ENCODE data around the gene THSD4.

The THSD4 gene

DNA sequence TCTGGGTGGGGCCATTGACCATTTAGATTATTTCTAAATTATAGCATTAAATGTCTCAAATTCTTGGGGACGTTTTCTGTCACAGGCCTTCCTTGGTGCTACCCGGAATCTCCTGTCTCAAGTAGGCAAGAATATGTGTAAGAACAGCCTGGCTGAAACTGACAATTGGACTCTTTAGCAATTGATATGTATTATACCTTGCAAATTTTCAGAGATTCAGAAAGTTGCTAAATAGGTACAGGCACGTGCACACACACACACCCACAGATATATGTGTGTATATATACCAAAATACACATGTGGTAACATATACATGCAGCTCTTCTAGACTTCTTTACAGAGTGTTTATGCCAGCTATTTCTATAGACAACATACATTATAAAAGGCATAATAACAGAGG, 481.9 kb downstream of the THSD4 start:
- Histone ChIP-seq H3K9me3 (ENCODE audit: control insufficient read depth, low read length) (no peaks in the 10 kb centered on the region), H3K36me3 (ENCODE audit: control insufficient read depth, insufficient read depth, low read length) (no peaks in the 10 kb centered on the region), H3K27me3 (replicated peaks; ENCODE audit: control insufficient read depth, insufficient read depth, low read length, poor library complexity, severe bottlenecking) (peaks cover 3% of the 10 kb centered on the region), H3K27ac (ENCODE audit: insufficient read depth, low read length, poor library complexity, severe bottlenecking) (no peak overlapping the region), H3K4me1 (ENCODE audit: control insufficient read depth, insufficient read depth, low read length, poor library complexity, severe bottlenecking) (no peaks in the 10 kb centered on the region), H3K4me3 (ENCODE audit: insufficient read depth, low read depth, low read length, poor library complexity, severe bottlenecking) (no peak overlapping the region)
- no peak for DNase-seq

DNA sequence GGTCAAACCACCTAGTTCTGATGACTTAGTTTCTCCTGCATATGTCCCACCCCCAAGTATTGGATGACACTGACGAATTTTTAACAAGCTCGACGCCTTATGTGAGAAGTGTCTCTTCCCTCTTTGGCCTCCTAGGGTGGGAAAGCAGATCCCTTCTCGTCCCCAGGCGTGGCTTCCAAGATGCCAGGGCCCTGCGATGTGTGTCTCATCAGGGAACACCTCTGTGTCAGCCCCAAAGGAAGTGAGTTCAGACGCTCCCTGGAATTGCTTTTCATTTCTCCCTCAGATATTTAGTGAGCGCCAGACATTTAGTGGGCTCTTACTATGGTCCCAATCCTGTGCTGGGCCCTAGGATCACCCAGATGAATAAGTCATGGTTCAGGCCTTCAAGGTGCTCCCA, 482.4 kb downstream of the THSD4 start:
- no peaks in the 10 kb centered on the region for H3K36me3 ChIP-seq (ENCODE audit: control insufficient read depth, insufficient read depth, low read length)
- H3K27ac ChIP-seq (ENCODE audit: insufficient read depth, low read length, poor library complexity, severe bottlenecking) = no peak overlapping the region
- no peak overlapping the region for H3K4me3 ChIP-seq (ENCODE audit: insufficient read depth, low read depth, low read length, poor library complexity, severe bottlenecking)
- H3K9me3 ChIP-seq (ENCODE audit: control insufficient read depth, low read length) = no peaks in the 10 kb centered on the region
- H3K4me1 ChIP-seq (ENCODE audit: control insufficient read depth, insufficient read depth, low read length, poor library complexity, severe bottlenecking) = no peaks in the 10 kb centered on the region
- DNase-seq = no peak
- H3K27me3 ChIP-seq (replicated peaks; ENCODE audit: control insufficient read depth, insufficient read depth, low read length, poor library complexity, severe bottlenecking) = peaks cover 3% of the 10 kb centered on the region

DNA sequence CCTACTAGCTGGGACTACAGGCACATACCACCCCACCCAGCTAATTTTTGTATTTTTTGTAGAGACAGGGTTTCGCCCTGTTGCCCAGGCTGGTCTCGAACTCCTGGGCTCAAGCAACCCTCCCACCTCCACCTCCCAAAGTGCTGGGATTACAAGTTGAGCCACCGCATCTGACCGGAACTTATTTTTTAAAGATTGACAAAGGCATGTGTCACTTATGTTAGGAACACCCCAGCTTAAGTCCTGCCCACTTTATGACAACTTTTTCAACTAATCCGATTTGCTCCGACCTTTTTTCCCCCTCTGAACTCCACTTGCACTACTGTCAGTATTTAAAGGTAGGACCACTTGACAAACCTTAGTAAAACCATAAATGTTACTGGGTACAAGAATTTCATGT, 483.5 kb downstream of the THSD4 start:
- no peak for DNase-seq
- H3K27ac ChIP-seq (ENCODE audit: insufficient read depth, low read length, poor library complexity, severe bottlenecking) = no peak overlapping the region

DNA sequence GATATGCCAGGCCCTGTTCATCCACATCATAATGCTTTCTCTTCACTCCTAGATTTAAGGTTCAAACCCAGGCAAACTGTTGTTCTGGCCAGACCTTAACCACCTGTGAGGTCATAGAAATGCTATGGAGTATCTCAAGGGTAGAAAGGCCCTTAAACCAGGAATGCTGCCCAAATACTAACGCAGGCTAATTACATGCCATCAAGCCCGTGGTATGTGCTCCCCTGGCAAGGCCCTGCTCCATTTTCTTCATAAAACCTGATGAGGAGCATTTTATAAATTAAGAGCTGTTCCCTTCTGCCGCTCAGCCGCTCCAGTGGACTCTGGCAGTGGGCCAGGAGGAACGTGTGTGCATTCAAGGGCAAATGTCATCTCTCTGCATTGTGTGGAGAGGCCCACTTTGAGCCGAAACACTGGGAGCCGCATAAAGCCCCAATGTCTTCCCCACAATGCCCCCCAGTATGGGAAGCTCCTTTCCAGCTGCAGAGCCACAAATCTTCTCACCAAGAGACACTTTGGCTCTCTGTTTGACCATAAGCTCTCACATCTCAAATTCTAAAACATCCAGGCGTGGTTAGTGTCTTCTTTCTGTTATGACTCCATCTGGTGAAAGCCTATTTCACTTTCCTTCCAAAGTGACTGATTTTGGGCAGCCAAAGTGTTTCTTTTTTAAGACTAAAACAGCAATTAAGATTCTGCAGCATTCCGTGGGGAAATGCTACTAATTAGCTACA, 484.3 kb downstream of the THSD4 start:
- peaks cover 3% of the 10 kb centered on the region for H3K27me3 ChIP-seq (replicated peaks; ENCODE audit: control insufficient read depth, insufficient read depth, low read length, poor library complexity, severe bottlenecking)
- H3K4me1 ChIP-seq (ENCODE audit: control insufficient read depth, insufficient read depth, low read length, poor library complexity, severe bottlenecking) = no peaks in the 10 kb centered on the region
- no peaks in the 10 kb centered on the region for H3K9me3 ChIP-seq (ENCODE audit: control insufficient read depth, low read length)
- H3K36me3 ChIP-seq (ENCODE audit: control insufficient read depth, insufficient read depth, low read length) = no peaks in the 10 kb centered on the region
- no peak overlapping the region for H3K27ac ChIP-seq (ENCODE audit: insufficient read depth, low read length, poor library complexity, severe bottlenecking)
- no peak for DNase-seq
- H3K4me3 ChIP-seq (ENCODE audit: insufficient read depth, low read depth, low read length, poor library complexity, severe bottlenecking) = no peak overlapping the region

More for the DNA sequence above, 483.5 kb downstream of the THSD4 start:
- Histone ChIP-seq H3K4me1 (ENCODE audit: control insufficient read depth, insufficient read depth, low read length, poor library complexity, severe bottlenecking) (no peaks in the 10 kb centered on the region), H3K9me3 (ENCODE audit: control insufficient read depth, low read length) (no peaks in the 10 kb centered on the region), H3K4me3 (ENCODE audit: insufficient read depth, low read depth, low read length, poor library complexity, severe bottlenecking) (no peak overlapping the region), H3K27me3 (replicated peaks; ENCODE audit: control insufficient read depth, insufficient read depth, low read length, poor library complexity, severe bottlenecking) (peaks cover 3% of the 10 kb centered on the region), H3K36me3 (ENCODE audit: control insufficient read depth, insufficient read depth, low read length) (no peaks in the 10 kb centered on the region)

DNA sequence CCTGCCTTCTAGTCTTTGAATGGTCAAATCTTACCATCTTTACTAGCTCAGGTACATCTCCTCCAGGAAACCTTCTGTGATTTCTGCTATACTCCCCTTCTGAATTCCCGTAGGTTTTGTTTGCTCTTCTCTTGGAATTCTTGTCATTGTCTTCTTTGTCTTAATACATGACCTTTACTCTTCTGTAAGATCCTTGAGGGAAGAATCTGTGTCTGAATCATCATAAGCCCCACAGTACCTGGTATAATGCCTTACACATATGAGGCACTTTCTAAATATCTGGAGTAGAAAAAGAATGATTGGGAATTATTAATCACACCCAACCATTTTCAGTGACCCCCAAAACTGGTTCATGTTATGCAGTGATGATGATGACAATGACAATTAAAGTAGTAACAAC, 485.0 kb downstream of the THSD4 start:
- Histone ChIP-seq H3K4me1 (ENCODE audit: control insufficient read depth, insufficient read depth, low read length, poor library complexity, severe bottlenecking) (no peaks in the 10 kb centered on the region), H3K4me3 (ENCODE audit: insufficient read depth, low read depth, low read length, poor library complexity, severe bottlenecking) (no peak overlapping the region), H3K27ac (ENCODE audit: insufficient read depth, low read length, poor library complexity, severe bottlenecking) (no peak overlapping the region), H3K27me3 (replicated peaks; ENCODE audit: control insufficient read depth, insufficient read depth, low read length, poor library complexity, severe bottlenecking) (peaks cover 3% of the 10 kb centered on the region), H3K36me3 (ENCODE audit: control insufficient read depth, insufficient read depth, low read length) (no peaks in the 10 kb centered on the region), H3K9me3 (ENCODE audit: control insufficient read depth, low read length) (no peaks in the 10 kb centered on the region)
- DNase-seq = no peak

DNA sequence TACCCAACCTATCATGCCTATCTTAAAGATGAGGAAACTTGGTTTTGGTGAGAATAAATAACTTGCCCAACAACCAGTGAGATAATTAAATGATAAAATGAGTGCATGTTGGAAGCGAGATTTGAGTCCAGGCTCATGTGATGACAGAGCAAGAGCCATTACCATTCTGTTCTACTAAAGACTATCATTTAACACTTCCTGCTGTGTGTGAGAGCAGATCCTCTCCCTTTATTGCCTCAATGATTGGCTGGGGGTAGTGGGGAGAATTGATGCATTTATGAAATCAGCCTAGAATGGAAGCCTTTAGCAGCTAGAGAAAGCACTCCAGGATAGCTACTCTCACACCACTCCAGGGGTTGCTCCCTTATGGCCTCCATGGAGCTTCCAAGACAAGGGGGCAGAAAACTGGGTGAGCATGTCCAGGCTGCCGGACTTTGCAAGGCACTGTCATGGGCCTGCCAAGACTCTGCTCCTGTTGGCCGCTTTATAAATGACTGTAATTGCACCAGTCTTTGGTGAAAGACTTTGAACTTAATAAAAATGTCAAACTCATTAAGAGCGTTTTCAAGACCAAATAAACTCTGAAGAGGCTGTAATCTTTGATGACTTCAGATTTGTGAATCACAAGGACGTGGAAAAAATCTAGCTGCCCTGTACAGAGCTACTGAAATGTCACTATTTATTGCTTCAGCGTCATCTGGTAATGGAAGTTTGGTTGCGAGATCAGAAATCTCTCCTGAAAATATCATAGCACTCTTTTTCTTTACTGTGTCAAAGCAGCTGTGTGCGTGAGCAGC, 486.0 kb downstream of the THSD4 start:
- no peaks in the 10 kb centered on the region for H3K9me3 ChIP-seq (ENCODE audit: control insufficient read depth, low read length)
- DNase-seq = no peak
- no peaks in the 10 kb centered on the region for H3K4me1 ChIP-seq (ENCODE audit: control insufficient read depth, insufficient read depth, low read length, poor library complexity, severe bottlenecking)
- peaks cover 3% of the 10 kb centered on the region for H3K27me3 ChIP-seq (replicated peaks; ENCODE audit: control insufficient read depth, insufficient read depth, low read length, poor library complexity, severe bottlenecking)
- H3K27ac ChIP-seq (ENCODE audit: insufficient read depth, low read length, poor library complexity, severe bottlenecking) = no peak overlapping the region
- H3K36me3 ChIP-seq (ENCODE audit: control insufficient read depth, insufficient read depth, low read length) = no peaks in the 10 kb centered on the region
- H3K4me3 ChIP-seq (ENCODE audit: insufficient read depth, low read depth, low read length, poor library complexity, severe bottlenecking) = no peak overlapping the region

DNA sequence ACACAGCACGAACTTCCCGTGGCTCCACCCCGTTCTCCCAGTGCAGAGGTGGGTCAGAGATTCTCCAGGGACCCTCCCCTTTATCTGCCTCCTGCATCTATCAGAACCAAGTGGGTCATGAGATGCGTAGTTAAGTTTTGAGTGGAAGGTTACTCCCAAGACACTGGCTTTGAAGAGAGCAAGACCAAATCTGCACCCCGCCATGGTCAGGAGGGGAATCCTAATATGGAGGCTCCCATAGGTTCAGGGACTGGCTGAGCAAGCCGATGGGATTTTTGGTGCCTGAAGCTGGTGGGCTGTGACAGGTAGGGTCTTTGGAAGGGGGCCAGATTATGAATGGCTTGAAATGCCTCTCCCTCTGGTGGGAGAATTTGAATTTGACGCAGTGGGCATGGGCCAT, 488.1 kb downstream of the THSD4 start:
- Histone ChIP-seq H3K9me3 (ENCODE audit: control insufficient read depth, low read length) (no peaks in the 10 kb centered on the region), H3K4me3 (ENCODE audit: insufficient read depth, low read depth, low read length, poor library complexity, severe bottlenecking) (no peak overlapping the region), H3K27ac (ENCODE audit: insufficient read depth, low read length, poor library complexity, severe bottlenecking) (no peak overlapping the region), H3K27me3 (replicated peaks; ENCODE audit: control insufficient read depth, insufficient read depth, low read length, poor library complexity, severe bottlenecking) (peaks cover 3% of the 10 kb centered on the region), H3K4me1 (ENCODE audit: control insufficient read depth, insufficient read depth, low read length, poor library complexity, severe bottlenecking) (no peaks in the 10 kb centered on the region), H3K36me3 (ENCODE audit: control insufficient read depth, insufficient read depth, low read length) (no peaks in the 10 kb centered on the region)
- DNase-seq = no peak

DNA sequence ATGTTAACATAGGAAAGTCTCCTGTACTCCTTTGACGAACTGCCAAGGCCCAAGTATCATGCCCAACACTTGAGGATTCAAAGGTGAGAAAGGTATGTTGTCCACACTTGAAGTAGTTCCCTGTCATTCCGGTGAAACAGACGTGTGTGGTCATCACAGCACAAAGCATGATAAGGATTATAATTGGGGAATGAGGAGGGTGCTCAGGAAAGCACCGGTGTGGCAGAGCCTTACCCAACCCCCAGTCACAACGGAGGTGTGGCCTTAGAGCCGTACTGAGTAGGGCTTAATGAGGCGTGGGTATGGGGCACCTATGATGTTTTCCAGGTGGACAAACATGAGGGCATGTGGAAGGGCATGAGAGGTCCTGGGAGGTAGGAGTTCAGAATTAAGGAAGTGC, 492.1 kb downstream of the THSD4 start:
- H3K27me3 ChIP-seq (replicated peaks; ENCODE audit: control insufficient read depth, insufficient read depth, low read length, poor library complexity, severe bottlenecking) = no peaks in the 10 kb centered on the region
- H3K9me3 ChIP-seq (ENCODE audit: control insufficient read depth, low read length) = no peaks in the 10 kb centered on the region
- no peak overlapping the region for H3K4me3 ChIP-seq (ENCODE audit: insufficient read depth, low read depth, low read length, poor library complexity, severe bottlenecking)
- H3K36me3 ChIP-seq (ENCODE audit: control insufficient read depth, insufficient read depth, low read length) = no peaks in the 10 kb centered on the region
- no peaks in the 10 kb centered on the region for H3K4me1 ChIP-seq (ENCODE audit: control insufficient read depth, insufficient read depth, low read length, poor library complexity, severe bottlenecking)
- H3K27ac ChIP-seq (ENCODE audit: insufficient read depth, low read length, poor library complexity, severe bottlenecking) = no peak overlapping the region
- DNase-seq = no peak

DNA sequence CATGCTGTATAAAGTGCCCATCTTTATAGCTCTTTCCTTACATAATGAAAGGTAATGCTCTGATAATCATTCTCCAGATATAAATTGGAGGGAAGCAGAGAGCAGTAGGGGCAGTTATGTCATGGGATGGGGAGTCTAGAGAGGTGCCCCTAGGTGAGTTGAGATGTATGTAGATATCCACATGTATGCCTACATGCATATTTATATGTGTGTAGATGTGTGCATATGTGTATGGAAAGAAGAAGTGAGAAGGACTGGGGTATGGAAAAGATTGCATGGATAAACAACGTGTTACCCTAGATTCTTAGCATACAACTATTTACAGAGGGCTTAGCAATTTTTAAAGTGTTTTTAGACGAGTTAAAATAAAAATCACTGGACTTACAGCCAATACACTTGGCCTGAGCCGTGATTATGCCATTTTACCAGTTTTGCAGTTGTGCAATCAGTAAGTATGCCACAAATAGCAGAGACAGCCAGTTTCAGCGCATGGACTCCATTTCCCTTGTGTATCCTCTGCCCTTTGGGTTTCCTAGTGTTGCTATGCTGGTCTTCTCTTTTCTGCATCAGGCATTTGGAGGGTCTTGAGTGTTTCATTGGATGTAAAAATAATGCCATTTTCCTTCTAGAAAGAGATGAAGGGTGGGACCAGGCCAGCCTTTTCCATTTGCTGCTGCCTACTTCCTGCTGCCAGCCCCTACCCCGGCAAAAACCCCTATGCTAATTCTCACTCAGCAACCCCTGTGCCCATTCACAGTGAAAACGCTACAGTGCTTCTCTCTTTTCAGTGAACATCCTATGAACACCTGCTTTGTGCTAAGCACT, 495.7 kb downstream of the THSD4 start:
- no peak overlapping the region for H3K4me3 ChIP-seq (ENCODE audit: insufficient read depth, low read depth, low read length, poor library complexity, severe bottlenecking)
- DNase-seq = no peak
- no peaks in the 10 kb centered on the region for H3K9me3 ChIP-seq (ENCODE audit: control insufficient read depth, low read length)
- H3K36me3 ChIP-seq (ENCODE audit: control insufficient read depth, insufficient read depth, low read length) = no peaks in the 10 kb centered on the region
- H3K27me3 ChIP-seq (replicated peaks; ENCODE audit: control insufficient read depth, insufficient read depth, low read length, poor library complexity, severe bottlenecking) = no peaks in the 10 kb centered on the region
- no peak overlapping the region for H3K27ac ChIP-seq (ENCODE audit: insufficient read depth, low read length, poor library complexity, severe bottlenecking)
- no peaks in the 10 kb centered on the region for H3K4me1 ChIP-seq (ENCODE audit: control insufficient read depth, insufficient read depth, low read length, poor library complexity, severe bottlenecking)

Data from effector memory CD4-positive, alpha-beta T cell (primary cell).